ENCODE data around the gene FAH.

GRCh38 chr15:80216911-80217310 lies 64.1 kb downstream of the FAH start:
- TF ChIP-seq PATZ1 (CRISPR knock-in tag; IDR thresholded peaks at IDR 0.05; ENCODE audit: borderline replicate concordance) (no peak), CREB5 (CRISPR knock-in tag; IDR thresholded peaks at IDR 0.05; ENCODE audit: low read depth) (no peak), RARB (CRISPR knock-in tag; IDR thresholded peaks at IDR 0.05) (no peak), ARNTL (CRISPR knock-in tag; IDR thresholded peaks at IDR 0.05; ENCODE audit: borderline replicate concordance, low read depth) (no peak), BACH2 (CRISPR knock-in tag; IDR thresholded peaks at IDR 0.05; ENCODE audit: borderline replicate concordance) (no peak), TCF4 (CRISPR knock-in tag; IDR thresholded peaks at IDR 0.05; ENCODE audit: borderline replicate concordance) (no peak), ESRRG (CRISPR knock-in tag; IDR thresholded peaks at IDR 0.05) (no peak), ZNF565 (CRISPR knock-in tag; conservative IDR thresholded peaks at IDR 0.05; ENCODE audit: low read depth) (no peak), ZNF8 (CRISPR knock-in tag; IDR thresholded peaks at IDR 0.05) (no peak)
